ENCODE measurements around the gene SSC5D.
"Not testable (repeated sequence)": the region's sequence is repeated elsewhere in the genome, so short reads cannot be mapped to it uniquely, and the experiment has no call there.

The SSC5D gene

DNA sequence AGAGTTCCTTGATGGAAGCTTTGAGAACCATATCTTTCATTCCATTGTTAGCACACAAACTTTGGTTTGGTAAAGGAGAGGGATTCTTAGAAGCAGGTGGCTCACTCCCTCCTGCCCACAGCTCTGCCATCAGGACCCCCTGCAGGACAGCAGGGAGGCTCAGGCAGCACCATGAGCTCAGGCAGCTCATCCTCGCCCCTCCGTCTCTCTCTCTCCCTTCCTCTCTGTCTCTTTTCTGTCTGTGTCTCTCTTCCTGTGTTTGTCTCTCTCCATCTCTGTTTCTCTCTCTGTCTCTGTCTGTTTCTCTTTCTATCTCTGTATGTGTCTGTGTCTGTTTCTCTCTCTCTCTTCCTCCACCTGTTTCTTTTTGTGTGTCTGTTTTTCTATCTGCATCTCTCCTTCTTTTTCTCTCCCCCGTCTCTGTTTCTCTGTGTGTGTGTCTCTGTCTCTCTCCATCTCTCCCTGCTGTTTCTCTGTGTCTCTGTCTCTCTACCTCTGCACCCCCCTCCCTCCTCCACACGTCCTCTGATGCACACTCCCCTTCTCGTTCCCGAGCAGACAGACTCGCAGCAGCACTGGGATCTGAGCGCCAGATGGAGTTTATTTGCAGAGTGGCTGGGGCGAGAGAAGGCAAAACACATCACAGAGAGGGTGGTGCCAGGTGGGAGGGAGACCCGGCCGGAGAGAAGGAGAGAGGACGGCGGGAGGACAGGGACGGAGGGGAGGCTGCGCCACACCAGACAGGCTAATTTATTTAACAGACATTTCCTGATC, 40.0 kb downstream of the SSC5D start:
- Histone ChIP-seq H3K4me2 (ENCODE audit: insufficient read depth, low read length) (no peak overlapping the region), H3K9ac (ENCODE audit: low read depth, low read length) (no peak overlapping the region), H3K36me3 (ENCODE audit: insufficient read depth, low read length) (no peaks in the 10 kb centered on the region), H3K4me1 (ENCODE audit: insufficient read depth, low read length) (no peaks in the 10 kb centered on the region), H3K79me2 (ENCODE audit: insufficient read depth, low read length) (no peaks in the 10 kb centered on the region), H3K27me3 (ENCODE audit: insufficient read depth, low read length, poor library complexity) (no peaks in the 10 kb centered on the region), H3K4me3 (ENCODE audit: low read depth in 1 of 2, low read length in 2 of 2) (no peak overlapping the region), H4K20me1 (ENCODE audit: insufficient read depth, low read length) (no peaks in the 10 kb centered on the region), H3K9me3 (ENCODE audit: insufficient read depth, low read length, severe bottlenecking) (peaks cover 3% of the 10 kb centered on the region), H2AFZ (ENCODE audit: low read depth, low read length) (no peak overlapping the region), H3K27ac (ENCODE audit: low read length) (no peak overlapping the region)
- ATAC-seq (ENCODE audit: insufficient read depth, low read depth) (no peak), DNase-seq (no peak)
- no peak for TF ChIP-seq EZH2 (IDR thresholded peaks at IDR 0.05; ENCODE audit: borderline replicate concordance, low read depth, low read length, severe bottlenecking)
- TF ChIP-seq, protein P1, sequence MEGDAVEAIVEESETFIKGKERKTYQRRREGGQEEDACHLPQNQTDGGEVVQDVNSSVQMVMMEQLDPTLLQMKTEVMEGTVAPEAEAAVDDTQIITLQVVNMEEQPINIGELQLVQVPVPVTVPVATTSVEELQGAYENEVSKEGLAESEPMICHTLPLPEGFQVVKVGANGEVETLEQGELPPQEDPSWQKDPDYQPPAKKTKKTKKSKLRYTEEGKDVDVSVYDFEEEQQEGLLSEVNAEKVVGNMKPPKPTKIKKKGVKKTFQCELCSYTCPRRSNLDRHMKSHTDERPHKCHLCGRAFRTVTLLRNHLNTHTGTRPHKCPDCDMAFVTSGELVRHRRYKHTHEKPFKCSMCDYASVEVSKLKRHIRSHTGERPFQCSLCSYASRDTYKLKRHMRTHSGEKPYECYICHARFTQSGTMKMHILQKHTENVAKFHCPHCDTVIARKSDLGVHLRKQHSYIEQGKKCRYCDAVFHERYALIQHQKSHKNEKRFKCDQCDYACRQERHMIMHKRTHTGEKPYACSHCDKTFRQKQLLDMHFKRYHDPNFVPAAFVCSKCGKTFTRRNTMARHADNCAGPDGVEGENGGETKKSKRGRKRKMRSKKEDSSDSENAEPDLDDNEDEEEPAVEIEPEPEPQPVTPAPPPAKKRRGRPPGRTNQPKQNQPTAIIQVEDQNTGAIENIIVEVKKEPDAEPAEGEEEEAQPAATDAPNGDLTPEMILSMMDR (IDR thresholded peaks at IDR 0.05; ENCODE audit: borderline replicate concordance, extremely low read depth, low read length, poor library complexity, severe bottlenecking): no peak

DNA sequence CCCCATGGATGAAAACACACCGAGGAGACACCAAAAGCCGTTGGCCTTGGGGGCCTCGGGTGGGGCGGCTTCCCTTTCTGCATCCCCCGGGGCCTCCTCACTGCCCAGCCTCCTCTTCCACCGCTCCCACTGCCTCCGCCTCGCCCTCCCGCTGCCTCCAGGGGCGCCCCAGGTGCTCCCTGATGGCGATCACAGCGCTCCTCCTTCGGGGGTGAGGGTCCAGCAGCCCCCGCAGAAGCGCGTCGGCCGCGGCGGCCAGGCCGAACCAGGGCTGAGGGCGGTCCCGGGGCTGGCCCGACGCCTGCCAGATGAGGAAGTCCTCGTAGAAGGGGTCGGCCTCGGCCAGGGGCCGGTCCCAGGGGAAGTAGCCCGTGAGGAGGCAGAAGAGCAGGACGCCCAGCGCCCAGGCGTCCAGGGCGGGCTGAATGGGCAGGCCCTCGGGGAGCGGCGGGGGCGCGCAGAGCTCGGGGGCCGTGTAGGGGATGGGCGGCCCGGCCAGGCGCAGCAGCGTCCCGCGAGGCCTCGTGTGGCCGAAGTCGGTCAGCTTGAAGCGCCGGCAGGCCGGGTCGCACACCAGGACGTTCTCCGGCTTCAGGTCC, 41.5 kb downstream of the SSC5D start:
- TF ChIP-seq EZH2 (IDR thresholded peaks at IDR 0.05; ENCODE audit: borderline replicate concordance, low read depth, low read length, severe bottlenecking): no peak
- TF ChIP-seq, protein P1 (IDR thresholded peaks at IDR 0.05; ENCODE audit: borderline replicate concordance, extremely low read depth, low read length, poor library complexity, severe bottlenecking): no peak
- Histone ChIP-seq H3K4me1 (ENCODE audit: insufficient read depth, low read length) (no peaks in the 10 kb centered on the region), H3K79me2 (ENCODE audit: insufficient read depth, low read length) (no peaks in the 10 kb centered on the region), H3K4me2 (ENCODE audit: insufficient read depth, low read length) (no peak overlapping the region), H4K20me1 (ENCODE audit: insufficient read depth, low read length) (no peaks in the 10 kb centered on the region), H3K36me3 (ENCODE audit: insufficient read depth, low read length) (no peaks in the 10 kb centered on the region), H3K27me3 (ENCODE audit: insufficient read depth, low read length, poor library complexity) (no peaks in the 10 kb centered on the region), H3K9me3 (ENCODE audit: insufficient read depth, low read length, severe bottlenecking) (peaks cover 3% of the 10 kb centered on the region), H3K9ac (ENCODE audit: low read depth, low read length) (no peak overlapping the region), H2AFZ (ENCODE audit: low read depth, low read length) (no peak overlapping the region), H3K4me3 (ENCODE audit: low read depth in 1 of 2, low read length in 2 of 2) (no peak overlapping the region), H3K27ac (ENCODE audit: low read length) (no peak overlapping the region)
- no peak for ATAC-seq (ENCODE audit: insufficient read depth, low read depth)
- DNase-seq: no peak

DNA sequence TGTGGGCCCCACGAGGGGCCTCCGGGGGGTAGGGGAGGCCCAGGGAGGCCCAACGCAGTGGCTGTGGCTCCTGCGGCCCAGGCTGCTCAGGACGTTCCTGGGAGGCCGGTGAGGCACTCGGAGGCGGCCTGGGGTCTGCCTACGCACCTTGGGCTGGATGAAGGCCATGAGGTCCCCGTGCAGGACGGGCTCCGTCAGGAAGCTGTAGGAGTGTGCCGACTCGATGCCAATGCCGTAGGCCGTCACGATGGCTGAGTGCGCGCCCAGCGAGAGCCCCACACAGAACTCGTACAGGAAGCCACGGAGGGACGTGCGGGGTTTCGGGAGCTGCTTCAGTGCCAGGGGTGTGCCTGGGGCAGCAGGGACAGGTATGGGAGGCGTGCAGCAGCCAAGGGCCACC, 42.8 kb downstream of the SSC5D start:
- H3K27ac ChIP-seq (ENCODE audit: low read length): no peak overlapping the region
- no peaks in the 10 kb centered on the region for H3K4me1 ChIP-seq (ENCODE audit: insufficient read depth, low read length)
- H3K27me3 ChIP-seq (ENCODE audit: insufficient read depth, low read length, poor library complexity): no peaks in the 10 kb centered on the region
- no peak overlapping the region for H3K9ac ChIP-seq (ENCODE audit: low read depth, low read length)
- no peak for TF ChIP-seq EZH2 (IDR thresholded peaks at IDR 0.05; ENCODE audit: borderline replicate concordance, low read depth, low read length, severe bottlenecking)
- TF ChIP-seq, protein P1 (IDR thresholded peaks at IDR 0.05; ENCODE audit: borderline replicate concordance, extremely low read depth, low read length, poor library complexity, severe bottlenecking): no peak
- no peak overlapping the region for H3K4me2 ChIP-seq (ENCODE audit: insufficient read depth, low read length)
- no peaks in the 10 kb centered on the region for H3K79me2 ChIP-seq (ENCODE audit: insufficient read depth, low read length)
- no peaks in the 10 kb centered on the region for H3K36me3 ChIP-seq (ENCODE audit: insufficient read depth, low read length)
- ATAC-seq (ENCODE audit: insufficient read depth, low read depth) (no peak), DNase-seq (no peak)
- H3K9me3 ChIP-seq (ENCODE audit: insufficient read depth, low read length, severe bottlenecking): peaks cover 3% of the 10 kb centered on the region
- no peaks in the 10 kb centered on the region for H4K20me1 ChIP-seq (ENCODE audit: insufficient read depth, low read length)
- H3K4me3 ChIP-seq (ENCODE audit: low read depth in 1 of 2, low read length in 2 of 2): no peak overlapping the region
- H2AFZ ChIP-seq (ENCODE audit: low read depth, low read length): no peak overlapping the region

DNA sequence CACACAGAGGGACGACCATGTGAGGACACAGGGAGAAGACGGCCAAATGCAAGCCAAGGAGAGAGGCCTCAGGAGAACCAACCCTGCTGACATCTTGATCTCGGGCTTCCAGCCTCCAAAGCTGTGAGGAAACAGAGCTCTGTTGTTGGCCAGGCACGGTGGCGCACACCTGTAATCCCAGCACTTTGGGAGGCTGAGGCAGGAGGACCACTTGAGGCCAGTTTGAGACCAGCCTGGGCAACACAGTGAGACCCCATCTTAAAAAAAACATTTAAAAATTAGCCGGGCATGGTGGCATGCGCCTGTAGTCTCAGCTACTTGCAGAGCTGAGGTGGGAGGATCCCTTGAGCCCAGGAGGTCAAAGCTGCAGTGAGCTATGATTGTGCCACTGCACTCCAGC, 46.0 kb downstream of the SSC5D start:
- not testable (repeated sequence) for H3K79me2 ChIP-seq (ENCODE audit: insufficient read depth, low read length); H4K20me1 ChIP-seq (ENCODE audit: insufficient read depth, low read length); H3K4me2 ChIP-seq (ENCODE audit: insufficient read depth, low read length); H2AFZ ChIP-seq (ENCODE audit: low read depth, low read length); H3K27me3 ChIP-seq (ENCODE audit: insufficient read depth, low read length, poor library complexity); H3K36me3 ChIP-seq (ENCODE audit: insufficient read depth, low read length); DNase-seq; H3K9ac ChIP-seq (ENCODE audit: low read depth, low read length); ATAC-seq (ENCODE audit: insufficient read depth, low read depth); H3K4me3 ChIP-seq (ENCODE audit: low read depth in 1 of 2, low read length in 2 of 2); H3K9me3 ChIP-seq (ENCODE audit: insufficient read depth, low read length, severe bottlenecking); H3K4me1 ChIP-seq (ENCODE audit: insufficient read depth, low read length); H3K27ac ChIP-seq (ENCODE audit: low read length)

Measured in DND-41 (cell line).